Measurements from ENCODE around the gene ATP1A2. TPM values are rescaled to one million over a fixed set of nuclear protein-coding genes. Genes with fewer than 3 reads are reported as not detected.

Gene ATP1A2
- total and polyA plus RNA-seq, 4 donors: 0.09 to 1.5 (median 0.29) TPM

DNA sequence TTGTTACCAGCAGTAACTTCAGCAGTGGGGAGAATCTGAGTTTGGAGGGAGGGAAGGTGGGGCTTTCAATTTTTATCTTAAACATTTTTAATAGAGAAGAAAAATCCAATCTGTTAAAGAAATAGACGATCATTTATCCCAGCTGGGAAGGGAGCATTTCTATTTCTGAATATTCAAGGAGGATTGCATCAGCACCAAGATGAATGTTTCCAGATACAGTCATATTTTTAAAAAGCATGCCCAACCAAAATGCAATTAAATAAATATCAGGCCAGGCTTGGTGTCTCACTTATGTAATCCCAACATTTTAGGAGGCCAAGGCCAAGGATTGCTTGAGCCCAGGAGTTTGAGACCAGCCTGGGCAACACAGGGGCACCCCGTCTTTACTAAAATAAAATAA, 34.2 kb downstream of the ATP1A2 start:
- Histone ChIP-seq H3K27me3 (ENCODE audit: control insufficient read depth in 4 of 4, insufficient read depth in 4 of 4, low read length in 3 of 4) (no peaks in the 10 kb centered on the region), H3K4me1 (ENCODE audit: control insufficient read depth in 4 of 4, insufficient read depth in 4 of 4, low read length in 3 of 4) (no peaks in the 10 kb centered on the region), H3K27ac (ENCODE audit: low read depth in 1 of 2, low read length in 2 of 2) (no peak overlapping the region), H3K9me3 (ENCODE audit: control insufficient read depth in 4 of 4, low read length in 3 of 4) (no peaks in the 10 kb centered on the region), H3K9ac (ENCODE audit: low read depth in 1 of 2, low read length in 2 of 2) (no peak overlapping the region), H3K4me3 (ENCODE audit: low read depth in 1 of 3, low read length in 3 of 3) (no peak overlapping the region), H3K36me3 (ENCODE audit: control insufficient read depth in 4 of 4, insufficient read depth in 3 of 4, low read depth in 1 of 4, low read length in 3 of 4) (no peaks in the 10 kb centered on the region)
- DNase-seq (ENCODE audit: low spot score): no peak
- WGBS: 86% methylated on average over 2 of the region's 2 CpGs
- no peak for TF ChIP-seq JUND (IDR thresholded peaks at IDR 0.05)
- TF ChIP-seq NR2F2 (IDR thresholded peaks at IDR 0.05): no peak
- TF ChIP-seq SP1 (IDR thresholded peaks at IDR 0.05): no peak
- no peak for TF ChIP-seq FOXA1 (IDR thresholded peaks at IDR 0.05)
- TF ChIP-seq HNF4A (conservative IDR thresholded peaks at IDR 0.05): no peak
- no peak for TF ChIP-seq YY1 (IDR thresholded peaks at IDR 0.05)
- TF ChIP-seq GABPA (IDR thresholded peaks at IDR 0.05 in 1 of 2, conservative IDR thresholded peaks at IDR 0.05 in 1 of 2): no peak
- TF ChIP-seq EGR1 (IDR thresholded peaks at IDR 0.05; ENCODE audit: low read depth in 2 of 2): no peak
- TF ChIP-seq, protein P1, sequence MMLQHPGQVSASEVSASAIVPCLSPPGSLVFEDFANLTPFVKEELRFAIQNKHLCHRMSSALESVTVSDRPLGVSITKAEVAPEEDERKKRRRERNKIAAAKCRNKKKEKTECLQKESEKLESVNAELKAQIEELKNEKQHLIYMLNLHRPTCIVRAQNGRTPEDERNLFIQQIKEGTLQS (IDR thresholded peaks at IDR 0.05): no peak
- no peak for TF ChIP-seq REST (IDR thresholded peaks at IDR 0.05)

GRCh38 chr1:160151303-160151702, 35.7 kb downstream of the ATP1A2 start, which contains the start of gene ATP1A4:
ATP1A4 (plus strand) TSS chr1:160151603; CDS start chr1:160152041, 438 bp downstream.
- WGBS: 90% methylated on average over 6 of the region's 6 CpGs
- no peak within 1 kb of the TSS for H3K27ac ChIP-seq (ENCODE audit: low read depth in 1 of 2, low read length in 2 of 2)
- H3K9ac ChIP-seq (ENCODE audit: low read depth in 1 of 2, low read length in 2 of 2): no peak within 1 kb of the TSS
- H3K27me3 ChIP-seq (ENCODE audit: control insufficient read depth in 4 of 4, insufficient read depth in 4 of 4, low read length in 3 of 4): no peaks in the 10 kb centered on the region
- no peaks in the 10 kb centered on the region for H3K4me1 ChIP-seq (ENCODE audit: control insufficient read depth in 4 of 4, insufficient read depth in 4 of 4, low read length in 3 of 4)
- H3K4me3 ChIP-seq (ENCODE audit: low read depth in 1 of 3, low read length in 3 of 3): no peak within 1 kb of the TSS
- H3K36me3 ChIP-seq (ENCODE audit: control insufficient read depth in 4 of 4, insufficient read depth in 3 of 4, low read depth in 1 of 4, low read length in 3 of 4): no peaks in the 10 kb centered on the region
- TF ChIP-seq HNF4A (conservative IDR thresholded peaks at IDR 0.05) (no peak), EGR1 (IDR thresholded peaks at IDR 0.05; ENCODE audit: low read depth in 2 of 2) (no peak), SP1 (IDR thresholded peaks at IDR 0.05) (no peak), NR2F2 (IDR thresholded peaks at IDR 0.05) (no peak), ZBTB33 (IDR thresholded peaks at IDR 0.05) (no peak), TAF1 (conservative IDR thresholded peaks at IDR 0.05) (no peak), CTCF (IDR thresholded peaks at IDR 0.05; ENCODE audit: low read depth, low read length, missing input control) (no peak), HNF4G (IDR thresholded peaks at IDR 0.05) (no peak), RXRA (IDR thresholded peaks at IDR 0.05) (no peak), FOXA1 (IDR thresholded peaks at IDR 0.05) (no peak), YY1 (IDR thresholded peaks at IDR 0.05) (no peak), GABPA (IDR thresholded peaks at IDR 0.05 in 1 of 2, conservative IDR thresholded peaks at IDR 0.05 in 1 of 2) (no peak), JUND (IDR thresholded peaks at IDR 0.05) (no peak), FOXA2 (IDR thresholded peaks at IDR 0.05) (no peak), MAX (IDR thresholded peaks at IDR 0.05) (no peak), REST (IDR thresholded peaks at IDR 0.05) (no peak), RAD21 (IDR thresholded peaks at IDR 0.05) (no peak)
- TF ChIP-seq, protein P1 (IDR thresholded peaks at IDR 0.05): no peak
- H3K9me3 ChIP-seq (ENCODE audit: control insufficient read depth in 4 of 4, low read length in 3 of 4): no peaks in the 10 kb centered on the region
- DNase-seq (ENCODE audit: low spot score): no peak
